ENCODE data around the gene CEP120. TPM values are rescaled to one million over a fixed set of nuclear protein-coding genes. Genes with fewer than 3 reads are reported as not detected.
"Not testable (repeated sequence)": the region's sequence is repeated elsewhere in the genome, so short reads cannot be mapped to it uniquely, and the experiment has no call there.

Gene CEP120
- total RNA-seq, 1 experiment from 2014 or later = 27.1 TPM

DNA sequence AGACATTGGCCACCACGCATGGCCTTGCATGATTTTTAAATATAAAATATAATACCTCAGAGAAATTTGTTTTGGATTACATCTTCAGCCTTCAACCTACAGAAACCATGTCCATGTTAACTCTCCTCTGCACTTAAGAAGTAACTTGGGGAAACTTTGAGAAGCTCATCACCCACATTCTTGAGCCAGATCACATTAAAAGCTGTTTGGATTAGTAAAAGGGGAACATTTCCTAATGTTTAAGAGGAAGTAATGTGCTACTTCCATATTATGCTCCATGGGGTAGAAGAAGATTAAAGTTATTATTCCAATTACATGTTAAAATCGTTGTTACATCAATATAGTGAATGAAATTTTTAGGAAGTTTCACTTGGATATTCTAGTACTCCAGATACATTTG is 10.4 kb upstream of the CEP120 start:
- no peak overlapping the region for H3K27ac Mint-ChIP-seq (ENCODE audit: unreplicated experiment)

GRCh38 chr5:123430441-123430840 is 7.2 kb upstream of the CEP120 start:
- Mint-ChIP-seq H3K27ac (ENCODE audit: unreplicated experiment) (peak overlapping the region; percentile 77), H3K4me1 (ENCODE audit: low read depth, unreplicated experiment) (peaks cover 19% of the 10 kb centered on the region)
- DNase-seq; H3K36me3 Mint-ChIP-seq (ENCODE audit: insufficient read depth, unreplicated experiment); H3K27me3 Mint-ChIP-seq (ENCODE audit: unreplicated experiment); BruUV-seq (replicated peaks); H3K9me3 Mint-ChIP-seq (ENCODE audit: low read depth, unreplicated experiment); H3K4me3 Mint-ChIP-seq (ENCODE audit: low read depth, unreplicated experiment); intact Hi-C loops (cut with micrococcal nuclease; ENCODE audit: unreplicated experiment): not testable (repeated sequence)
- CTCF ChIA-PET = interaction anchor here (1.0 kb wide), 1 partner anchor 180 kb away, joined by 4 read pairs; no protein-coding TSS in a partner anchor

More for the DNA sequence above, 10.4 kb upstream of the CEP120 start:
- CTCF ChIA-PET = interaction anchor here (1.3 kb wide), 1 partner anchor 11 kb away, joined by 5 read pairs; the partner anchor contains the start of gene CEP120
- H3K4me3 Mint-ChIP-seq (ENCODE audit: low read depth, unreplicated experiment) = no peak overlapping the region
- intact Hi-C loops (cut with micrococcal nuclease; ENCODE audit: unreplicated experiment) = no loop called here
- no peaks in the 10 kb centered on the region for H3K27me3 Mint-ChIP-seq (ENCODE audit: unreplicated experiment)
- peaks cover 11% of the 10 kb centered on the region for H3K4me1 Mint-ChIP-seq (ENCODE audit: low read depth, unreplicated experiment)
- H3K36me3 Mint-ChIP-seq (ENCODE audit: insufficient read depth, unreplicated experiment) = no peaks in the 10 kb centered on the region
- H3K9me3 Mint-ChIP-seq (ENCODE audit: low read depth, unreplicated experiment) = peaks cover 1% of the 10 kb centered on the region
- no peak for DNase-seq
- BruUV-seq (replicated peaks) = no TSS peak
- TF ChIP-seq CTCF (IDR thresholded peaks at IDR 0.05; ENCODE audit: unreplicated experiment) = no peak

DNA sequence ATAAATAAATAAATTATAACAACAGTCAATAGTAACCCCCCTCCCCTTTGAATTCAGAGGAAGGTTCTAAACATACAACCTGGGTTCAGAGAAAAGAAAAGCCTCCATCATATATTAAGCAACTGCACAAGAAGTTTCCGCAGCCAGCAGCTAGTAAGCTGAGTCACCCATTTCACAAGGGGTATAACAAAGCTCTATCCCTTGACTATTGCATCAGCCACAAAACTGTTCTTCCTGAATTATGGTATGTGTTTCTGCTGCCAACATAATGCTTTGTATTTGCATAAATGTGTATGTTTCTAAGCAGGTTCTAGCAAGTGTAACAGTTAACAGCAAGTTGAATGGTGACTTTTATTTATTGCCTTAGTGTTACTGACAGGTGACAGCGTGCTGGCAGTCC is 6.8 kb upstream of the CEP120 start:
- Mint-ChIP-seq H3K9me3 (ENCODE audit: low read depth, unreplicated experiment) (peaks cover 6% of the 10 kb centered on the region), H3K36me3 (ENCODE audit: insufficient read depth, unreplicated experiment) (no peaks in the 10 kb centered on the region), H3K27ac (ENCODE audit: unreplicated experiment) (peak overlapping the region; percentile 77), H3K4me1 (ENCODE audit: low read depth, unreplicated experiment) (peaks cover 19% of the 10 kb centered on the region), H3K27me3 (ENCODE audit: unreplicated experiment) (no peaks in the 10 kb centered on the region), H3K4me3 (ENCODE audit: low read depth, unreplicated experiment) (no peak overlapping the region)
- intact Hi-C loops (cut with micrococcal nuclease; ENCODE audit: unreplicated experiment) = no loop called here
- DNase-seq = peak; percentile 46
- BruUV-seq (replicated peaks) = no TSS peak
- no peak for TF ChIP-seq CTCF (IDR thresholded peaks at IDR 0.05; ENCODE audit: unreplicated experiment)
- CTCF ChIA-PET = interaction anchor here (1.0 kb wide), 1 partner anchor 181 kb away, joined by 4 read pairs; no protein-coding TSS in a partner anchor

GRCh38 chr5:123429221-123429954 is 6.2 kb upstream of the CEP120 start:
- Mint-ChIP-seq H3K36me3 (ENCODE audit: insufficient read depth, unreplicated experiment) (no peaks in the 10 kb centered on the region), H3K4me1 (ENCODE audit: low read depth, unreplicated experiment) (peaks cover 23% of the 10 kb centered on the region), H3K27ac (ENCODE audit: unreplicated experiment) (peak overlapping the region; percentile 77), H3K9me3 (ENCODE audit: low read depth, unreplicated experiment) (peaks cover 6% of the 10 kb centered on the region), H3K27me3 (ENCODE audit: unreplicated experiment) (no peaks in the 10 kb centered on the region), H3K4me3 (ENCODE audit: low read depth, unreplicated experiment) (no peak overlapping the region)
- CTCF ChIA-PET = interaction anchor here (0.7 to 1.0 kb wide), 2 partner anchors 11 to 182 kb away, joined by 3 to 4 read pairs; no protein-coding TSS in a partner anchor
- no peak for DNase-seq
- intact Hi-C loops (cut with micrococcal nuclease; ENCODE audit: unreplicated experiment) = no loop called here
- BruUV-seq (replicated peaks) = no TSS peak
- TF ChIP-seq CTCF (IDR thresholded peaks at IDR 0.05; ENCODE audit: unreplicated experiment) = no peak
